Upper lobe of left lung (tissue), 6 donors: ENCODE data around the gene CTNNBIP1. TPM values are rescaled to one million over a fixed set of nuclear protein-coding genes. Genes with fewer than 3 reads are reported as not detected.

Experiments used
- ATAC-seq, 2 donors: fragments of 200-7000 bp; cut with Tn5 transposase; one replicate each; pipeline ENCODE4 v1.9.1; 2022; ENCODE audit warnings: mild to moderate bottlenecking in 2 of 2, moderate library complexity in 2 of 2; ENCODE audit not compliant: low FRiP score in 2 of 2
- DNase-seq, 2 donors: peaks; one replicate each; pipeline ENCODE4 v3.0.0-alpha.2; 2019 to 2020
- H3K27ac ChIP-seq, 4 donors: fragments of 200-600 bp; sonication (generic); one replicate each; pipeline ENCODE4 v1.5.1; 2016 to 2019
- H3K27me3 ChIP-seq, 4 donors: fragments of 200-600 bp; sonication (generic); one replicate each; pipeline ENCODE4 v1.5.1; 2017 to 2019
- H3K36me3 ChIP-seq, 4 donors: fragments of 200-600 bp; sonication (generic); one replicate each; pipeline ENCODE4 v1.5.1; 2016 to 2019
- H3K4me1 ChIP-seq, 4 donors: fragments of 200-600 bp; sonication (generic); one replicate each; pipeline ENCODE4 v1.5.1; 2018 to 2019
- H3K4me3 ChIP-seq, 4 donors: fragments of 200-600 bp; sonication (generic); one replicate each; pipeline ENCODE4 v1.5.1; 2017 to 2019; ENCODE audit warnings: mild to moderate bottlenecking in 2 of 4, moderate library complexity in 1 of 4
- H3K9me3 ChIP-seq, 4 donors: fragments of 200-600 bp; sonication (generic); one replicate each; pipeline ENCODE4 v1.5.1; 2018 to 2019
- EP300 ChIP-seq, 4 donors: sonication (generic); formaldehyde crosslinking; IDR thresholded peaks; one replicate each; pipeline ENCODE4 v1.5.1; 2017; ENCODE audit warnings: antibody characterized with exemption in 4 of 4, control low read depth in 2 of 4
- POLR2A ChIP-seq, 4 donors: fragments of 450-650 bp; IDR thresholded peaks; one replicate each; pipeline ENCODE4 v1.5.1; 2016 to 2017; ENCODE audit warnings: antibody characterized with exemption in 4 of 4, mild to moderate bottlenecking in 2 of 4
- POLR2AphosphoS5 ChIP-seq, 2 donors: sonication (generic); formaldehyde crosslinking; IDR thresholded peaks; one replicate each; pipeline ENCODE4 v1.5.1; 2017; ENCODE audit warnings: antibody characterized with exemption in 2 of 2
- WGBS, 2 donors: methylation state at CpG; one replicate each; pipeline ENCODE4 v1.1.5; 2017 to 2018; 5-methylcytosine and 5-hydroxymethylcytosine counted together
- total RNA-seq, 6 donors: library from RNA; depleted of rRNA in 4 of 6; stranded (reverse); fragments of >200 nt in 4 of 6; gene quantifications; one replicate each; pipeline versions ENCODE4 v1.1.0 to v1.2.1, GENCODE V29; 2016 to 2021
- TF ChIP-seq, protein P1 (sequence below), 6 experiments: fragments of 450-650 bp in 4 of 6; fragments of 200-600 bp in 2 of 6; sonication (generic) in 2 of 6; IDR thresholded peaks; one replicate each; pipeline ENCODE4 v1.5.1; 2016 to 2019; ENCODE audit warnings: antibody characterized with exemption in 6 of 6
- donor health status: DM: no; HTN: no; CAD: no; lungs with moderate emphysema.
- donor health status: DM: no; HTN: yes; CAD: no; lungs with severe emphysema.

CTNNBIP1 gene
- total RNA-seq, 6 donors from 2014 or later, result 39.8 to 85.8 (median 73.1) TPM

GRCh38 chr1:9870572-9870971 is 39.5 kb downstream of the CTNNBIP1 start:
- TF ChIP-seq POLR2AphosphoS5 (IDR thresholded peaks at IDR 0.05) (no peak), POLR2A (IDR thresholded peaks at IDR 0.05) (no peak), EP300 (IDR thresholded peaks at IDR 0.05) (no peak)
- TF ChIP-seq, protein P1, sequence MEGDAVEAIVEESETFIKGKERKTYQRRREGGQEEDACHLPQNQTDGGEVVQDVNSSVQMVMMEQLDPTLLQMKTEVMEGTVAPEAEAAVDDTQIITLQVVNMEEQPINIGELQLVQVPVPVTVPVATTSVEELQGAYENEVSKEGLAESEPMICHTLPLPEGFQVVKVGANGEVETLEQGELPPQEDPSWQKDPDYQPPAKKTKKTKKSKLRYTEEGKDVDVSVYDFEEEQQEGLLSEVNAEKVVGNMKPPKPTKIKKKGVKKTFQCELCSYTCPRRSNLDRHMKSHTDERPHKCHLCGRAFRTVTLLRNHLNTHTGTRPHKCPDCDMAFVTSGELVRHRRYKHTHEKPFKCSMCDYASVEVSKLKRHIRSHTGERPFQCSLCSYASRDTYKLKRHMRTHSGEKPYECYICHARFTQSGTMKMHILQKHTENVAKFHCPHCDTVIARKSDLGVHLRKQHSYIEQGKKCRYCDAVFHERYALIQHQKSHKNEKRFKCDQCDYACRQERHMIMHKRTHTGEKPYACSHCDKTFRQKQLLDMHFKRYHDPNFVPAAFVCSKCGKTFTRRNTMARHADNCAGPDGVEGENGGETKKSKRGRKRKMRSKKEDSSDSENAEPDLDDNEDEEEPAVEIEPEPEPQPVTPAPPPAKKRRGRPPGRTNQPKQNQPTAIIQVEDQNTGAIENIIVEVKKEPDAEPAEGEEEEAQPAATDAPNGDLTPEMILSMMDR (IDR thresholded peaks at IDR 0.05), result no peak
- no peaks in the 10 kb centered on the region for H3K9me3 ChIP-seq
- no peak for ATAC-seq
- peaks cover 2 to 54% (median 32%) of the 10 kb centered on the region in 4 donors for H3K36me3 ChIP-seq
- DNase-seq, result no peak
- H3K27me3 ChIP-seq, result no peaks in the 10 kb centered on the region
- no peak overlapping the region for H3K4me3 ChIP-seq
- H3K4me1 ChIP-seq, result peaks cover 0 to 12% (median 6%) of the 10 kb centered on the region in 4 donors
- no peak overlapping the region for H3K27ac ChIP-seq
- WGBS, 2 donors, result 83 to 100% methylated on average over 2 to 4 of the region's 4 CpGs

GRCh38 chr1:9869831-9870251 is 40.2 kb downstream of the CTNNBIP1 start:
- Histone ChIP-seq H3K36me3 (peaks cover 2 to 54% (median 32%) of the 10 kb centered on the region in 4 donors), H3K27ac (no peak overlapping the region), H3K9me3 (no peaks in the 10 kb centered on the region), H3K4me3 (no peak overlapping the region), H3K4me1 (peaks cover 0 to 4% (median 1%) of the 10 kb centered on the region in 4 donors), H3K27me3 (no peaks in the 10 kb centered on the region)
- DNase-seq, result peak in 1 of 2 donors; percentile 52
- TF ChIP-seq, protein P1 (IDR thresholded peaks at IDR 0.05), result no peak
- TF ChIP-seq EP300 (IDR thresholded peaks at IDR 0.05) (no peak), POLR2A (IDR thresholded peaks at IDR 0.05) (no peak), POLR2AphosphoS5 (IDR thresholded peaks at IDR 0.05) (no peak)
- 91 to 96% methylated on average over 10 to 13 of the region's 13 CpGs for WGBS, 2 donors
- no peak for ATAC-seq

DNA sequence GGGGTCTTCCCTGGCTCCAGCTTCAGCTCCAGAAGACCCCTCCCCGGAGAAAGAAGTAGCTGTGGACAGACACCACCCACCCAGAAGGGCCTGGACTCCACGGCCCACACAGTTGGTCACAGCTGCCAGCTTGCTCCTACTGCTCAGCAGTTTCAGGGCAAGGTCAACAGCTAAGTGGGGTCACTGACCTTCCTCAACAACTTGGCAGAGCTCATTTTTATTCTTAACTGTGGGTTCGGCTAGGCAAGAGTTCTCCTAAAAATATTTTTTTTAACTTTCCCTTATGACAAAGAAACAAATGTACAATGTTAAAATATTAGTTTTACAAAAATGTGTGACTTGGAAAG is 41.9 kb downstream of the CTNNBIP1 start:
- H3K36me3 ChIP-seq, result peaks cover 2 to 63% (median 34%) of the 10 kb centered on the region in 4 donors
- ATAC-seq, result no peak
- WGBS, 2 donors, result 68 to 72% methylated on average over 2 to 3 of the region's 3 CpGs

DNA sequence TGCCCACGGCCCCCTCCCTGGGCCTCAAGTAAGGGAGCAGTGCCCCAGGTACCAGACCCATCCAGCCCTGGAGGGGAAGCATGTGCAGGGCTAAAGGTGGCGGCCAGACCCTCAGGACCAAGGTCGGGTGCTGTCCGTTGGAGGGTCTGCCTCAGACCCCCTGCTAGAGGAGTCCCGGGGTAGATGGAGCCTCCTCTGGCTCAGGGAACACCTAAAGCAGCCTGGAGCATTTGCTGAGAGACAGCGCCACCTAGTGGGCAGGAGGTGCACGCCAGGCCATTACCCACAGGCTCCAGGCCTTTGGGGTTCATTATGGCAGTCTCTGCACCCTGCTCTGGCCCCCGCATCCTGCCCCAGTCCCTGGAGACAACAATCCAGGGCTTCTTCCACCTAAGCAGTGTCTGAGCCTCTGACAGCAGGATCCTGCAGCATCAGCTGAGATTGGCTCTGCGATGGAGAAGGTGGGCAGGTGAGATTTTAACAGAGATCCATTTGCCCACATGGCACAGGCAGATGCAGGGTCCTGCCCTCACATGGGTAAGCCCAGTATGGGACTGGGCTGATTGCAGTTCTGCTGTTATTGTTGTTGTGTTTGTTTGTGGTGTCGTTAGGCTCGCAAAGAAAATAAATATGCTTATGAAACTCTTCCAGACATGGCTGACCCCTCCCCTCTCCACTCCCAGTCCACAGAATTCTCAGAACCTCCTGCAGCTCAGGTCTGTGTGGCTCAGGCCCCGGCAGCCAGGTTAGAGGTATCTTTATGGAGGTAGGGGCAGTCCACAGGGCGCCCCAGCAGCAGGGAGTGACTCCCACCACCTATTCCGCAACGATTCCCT is 42.4 kb downstream of the CTNNBIP1 start:
- Histone ChIP-seq H3K9me3 (no peaks in the 10 kb centered on the region), H3K27me3 (no peaks in the 10 kb centered on the region), H3K4me1 (no peaks in the 10 kb centered on the region), H3K27ac (no peak overlapping the region), H3K36me3 (peaks cover 2 to 64% (median 35%) of the 10 kb centered on the region in 4 donors), H3K4me3 (no peak overlapping the region)
- TF ChIP-seq, protein P1 (IDR thresholded peaks at IDR 0.05), result peak; percentile 94 to 98 (median 96)
- no peak for TF ChIP-seq POLR2A (IDR thresholded peaks at IDR 0.05)
- DNase-seq (peak; percentile 85 to 88), ATAC-seq (peak; percentile 84 to 89)
- WGBS, 2 donors, result 54 to 56% methylated on average over 6 to 14 of the region's 15 CpGs

More for the DNA sequence above, 41.9 kb downstream of the CTNNBIP1 start:
- no peak overlapping the region for H3K4me3 ChIP-seq
- H3K4me1 ChIP-seq, result no peaks in the 10 kb centered on the region
- no peak overlapping the region for H3K27ac ChIP-seq
- no peaks in the 10 kb centered on the region for H3K27me3 ChIP-seq
- DNase-seq, result no peak
- no peak for TF ChIP-seq POLR2AphosphoS5 (IDR thresholded peaks at IDR 0.05)
- TF ChIP-seq EP300 (IDR thresholded peaks at IDR 0.05), result no peak
- H3K9me3 ChIP-seq, result no peaks in the 10 kb centered on the region

DNA sequence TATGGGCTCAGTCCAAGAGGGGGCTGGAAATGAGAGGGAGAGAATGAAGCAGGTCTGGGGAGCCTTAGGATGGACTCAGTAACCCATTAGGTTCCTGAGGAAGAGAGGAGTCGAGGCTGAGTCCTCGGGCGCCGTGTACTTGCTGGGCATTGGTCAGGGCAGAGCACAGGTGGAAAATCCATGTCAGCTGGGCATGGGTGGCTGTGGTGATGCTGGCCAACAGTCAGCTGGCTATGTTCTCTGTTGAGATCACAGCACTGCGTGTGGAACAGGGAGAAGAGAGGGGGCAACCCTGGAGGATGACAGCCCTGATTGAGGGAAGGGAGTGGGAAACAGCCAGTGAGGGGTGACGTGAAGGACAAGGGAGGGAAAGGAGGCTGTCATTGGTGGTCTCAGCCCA is 43.2 kb downstream of the CTNNBIP1 start:
- Histone ChIP-seq H3K9me3 (no peaks in the 10 kb centered on the region), H3K27me3 (no peaks in the 10 kb centered on the region), H3K27ac (no peak overlapping the region), H3K4me3 (no peak overlapping the region), H3K36me3 (peaks cover 2 to 60% (median 34%) of the 10 kb centered on the region in 4 donors), H3K4me1 (no peaks in the 10 kb centered on the region)
- ATAC-seq (no peak), DNase-seq (no peak)
- WGBS, 2 donors, result 94 to 96% methylated on average over 6 of the region's 6 CpGs
- TF ChIP-seq POLR2A (IDR thresholded peaks at IDR 0.05), result no peak
- TF ChIP-seq, protein P1 (IDR thresholded peaks at IDR 0.05), result no peak
- no peak for TF ChIP-seq EP300 (IDR thresholded peaks at IDR 0.05)
- no peak for TF ChIP-seq POLR2AphosphoS5 (IDR thresholded peaks at IDR 0.05)
